Mesothelial cell of epicardium (in vitro differentiated cells): ENCODE results near the gene ANK3. TPM values are rescaled to one million over a fixed set of nuclear protein-coding genes. Genes with fewer than 3 reads are reported as not detected.

Experiments
- DNase-seq, 2 experiments: peaks; one replicate each; pipeline ENCODE4 v3.0.0; 2021; ENCODE audit warnings: low spot score in 2 of 2; ENCODE audit not compliant: unreplicated experiment in 2 of 2
- H3K27ac Mint-ChIP-seq: 2 replicates; pipeline ENCODE4 v1.8.0; 2021; ENCODE audit warnings: mixed read lengths
- H3K27me3 Mint-ChIP-seq: 2 replicates; pipeline ENCODE4 v1.8.0; 2021; ENCODE audit warnings: low read depth, mixed read lengths
- H3K36me3 Mint-ChIP-seq: 2 replicates; pipeline ENCODE4 v1.8.0; 2021; ENCODE audit warnings: mixed read lengths
- H3K4me1 Mint-ChIP-seq: 2 replicates; pipeline ENCODE4 v1.8.0; 2021; ENCODE audit warnings: mixed read lengths
- H3K4me3 Mint-ChIP-seq: 2 replicates; pipeline ENCODE4 v1.8.0; 2021; ENCODE audit warnings: mild to moderate bottlenecking, moderate library complexity, mixed read lengths
- H3K9me3 Mint-ChIP-seq: 2 replicates; pipeline ENCODE4 v1.8.0; 2021; ENCODE audit warnings: mixed read lengths
- CTCF ChIP-seq: fragments of 200-600 bp; sonication (generic); IDR thresholded peaks from one replicate; pipeline ENCODE4 v1.5.0; 2021; ENCODE audit warnings: antibody characterized with exemption; ENCODE audit not compliant: unreplicated experiment
- total RNA-seq: library from RNA; stranded (reverse); gene quantifications from 3 replicates; pipeline ENCODE4 v1.2.1, GENCODE V29; 2021

The ANK3 gene
- total RNA-seq, 1 donor from 2014 or later = 242 TPM

DNA sequence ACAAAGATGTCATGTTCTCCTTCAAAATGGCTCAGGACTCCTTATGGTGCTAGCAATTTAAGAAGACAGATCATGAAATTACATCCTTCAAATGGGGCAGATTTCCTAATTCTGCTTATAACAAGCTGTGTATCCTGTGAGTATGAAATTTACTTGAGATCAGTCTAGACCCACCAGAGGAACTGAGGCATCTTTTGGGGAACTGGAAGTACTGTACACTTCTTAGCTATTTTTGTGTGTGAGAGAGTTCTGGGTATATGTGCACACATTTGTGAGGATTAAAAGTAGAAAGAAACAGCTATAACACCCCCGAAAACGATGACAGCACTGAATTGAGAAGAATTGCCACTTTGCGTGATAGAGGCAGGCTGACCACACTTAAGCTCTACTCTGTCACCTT, 296.4 kb downstream of the ANK3 start:
- Mint-ChIP-seq H3K27me3 (no peaks in the 10 kb centered on the region), H3K4me1 (no peaks in the 10 kb centered on the region), H3K4me3 (no peak overlapping the region), H3K36me3 (peaks cover 17% of the 10 kb centered on the region), H3K9me3 (no peaks in the 10 kb centered on the region), H3K27ac (peak overlapping the region; percentile 4)
- TF ChIP-seq CTCF = no peak
- no peak for DNase-seq

DNA sequence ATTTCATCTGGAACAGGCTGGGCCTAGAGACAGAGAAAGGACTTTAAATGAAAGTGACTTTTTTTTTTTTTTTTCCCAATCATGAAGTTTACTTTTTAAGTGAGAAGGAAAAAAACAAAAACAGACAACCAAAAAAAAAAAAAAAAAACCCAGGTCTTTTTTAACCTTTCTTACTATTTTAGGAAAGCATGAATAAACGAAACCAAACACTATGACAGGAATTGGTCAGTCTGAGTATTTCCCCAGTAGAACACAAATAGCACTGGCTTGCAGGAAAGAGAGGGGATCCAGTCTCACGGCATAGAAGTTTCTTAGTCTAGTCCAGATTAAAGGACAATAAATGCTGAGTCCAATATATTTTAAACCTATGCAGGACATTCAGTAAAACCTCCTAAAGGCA, 302.8 kb downstream of the ANK3 start:
- Mint-ChIP-seq H3K4me3 (no peak overlapping the region), H3K27me3 (no peaks in the 10 kb centered on the region), H3K27ac (no peak overlapping the region), H3K4me1 (no peaks in the 10 kb centered on the region), H3K9me3 (no peaks in the 10 kb centered on the region), H3K36me3 (peaks cover 37% of the 10 kb centered on the region)
- TF ChIP-seq CTCF = no peak
- no peak for DNase-seq

- H3K4me3 Mint-ChIP-seq = no peak overlapping the region
- no peaks in the 10 kb centered on the region for H3K9me3 Mint-ChIP-seq
- no peak overlapping the region for H3K27ac Mint-ChIP-seq
These were observed 303.3 kb downstream of the ANK3 start for GRCh38 chr10:60086421-60086820.

DNA sequence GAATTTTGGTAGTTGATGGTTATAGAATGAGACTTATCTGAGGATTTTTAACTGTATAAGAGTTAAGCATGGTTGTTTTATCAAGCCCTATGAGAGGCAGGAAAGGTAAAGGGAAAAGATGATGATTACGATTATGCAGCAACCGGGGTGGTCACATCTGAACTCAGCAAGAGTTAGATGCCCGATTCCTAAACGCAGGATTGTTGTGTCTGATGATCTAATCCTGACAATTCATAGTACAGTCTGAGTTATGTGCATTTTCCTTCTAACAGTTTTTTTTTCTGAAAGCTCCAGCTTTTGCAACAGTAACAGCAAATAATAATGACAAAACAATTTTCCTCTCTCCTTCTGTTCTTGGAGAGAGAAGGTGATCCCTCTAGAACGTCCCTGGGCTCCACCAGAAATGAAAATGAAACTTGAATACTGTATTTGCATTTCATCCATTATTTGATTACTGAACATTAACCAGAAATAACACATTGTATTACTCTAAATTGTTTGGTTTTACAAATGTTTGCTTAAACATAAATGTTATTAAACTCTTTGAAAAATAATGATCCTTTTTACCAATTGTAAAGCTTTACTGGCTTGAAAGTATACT, 306.8 kb downstream of the ANK3 start:
- Mint-ChIP-seq H3K36me3 (peaks cover 46% of the 10 kb centered on the region), H3K27ac (no peak overlapping the region), H3K4me1 (no peaks in the 10 kb centered on the region), H3K4me3 (no peak overlapping the region), H3K27me3 (no peaks in the 10 kb centered on the region), H3K9me3 (no peaks in the 10 kb centered on the region)
- no peak for TF ChIP-seq CTCF
- no peak for DNase-seq

More at GRCh38 chr10:60086421-60086820, 303.3 kb downstream of the ANK3 start:
- H3K27me3 Mint-ChIP-seq = no peaks in the 10 kb centered on the region
- no peak for TF ChIP-seq CTCF
- H3K36me3 Mint-ChIP-seq = peaks cover 36% of the 10 kb centered on the region
- no peak for DNase-seq
- H3K4me1 Mint-ChIP-seq = no peaks in the 10 kb centered on the region

DNA sequence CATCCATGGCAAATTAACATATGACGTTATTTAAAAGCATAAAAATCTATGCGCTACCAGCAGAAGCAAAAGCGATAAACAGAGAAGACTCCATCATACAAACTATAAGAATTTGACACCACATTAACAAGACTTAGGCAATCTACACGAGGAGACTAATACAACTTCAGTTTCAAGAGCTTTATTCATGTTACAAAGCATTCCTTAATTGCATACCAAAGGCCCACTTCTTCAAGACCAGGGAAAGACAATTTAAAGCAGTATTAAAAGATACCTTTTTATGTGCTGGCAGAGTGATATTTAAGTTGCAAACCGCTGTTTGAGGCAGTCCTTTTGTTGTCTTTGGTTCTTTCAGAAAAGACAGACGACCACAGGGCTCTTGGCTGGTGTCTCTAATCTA, 307.3 kb downstream of the ANK3 start:
- no peak for TF ChIP-seq CTCF
- Mint-ChIP-seq H3K4me1 (no peaks in the 10 kb centered on the region), H3K36me3 (peaks cover 46% of the 10 kb centered on the region), H3K9me3 (no peaks in the 10 kb centered on the region), H3K27me3 (no peaks in the 10 kb centered on the region), H3K4me3 (no peak overlapping the region), H3K27ac (no peak overlapping the region)
- no peak for DNase-seq
